ENCODE measurements around the gene ARHGAP26.

Gene ARHGAP26

DNA sequence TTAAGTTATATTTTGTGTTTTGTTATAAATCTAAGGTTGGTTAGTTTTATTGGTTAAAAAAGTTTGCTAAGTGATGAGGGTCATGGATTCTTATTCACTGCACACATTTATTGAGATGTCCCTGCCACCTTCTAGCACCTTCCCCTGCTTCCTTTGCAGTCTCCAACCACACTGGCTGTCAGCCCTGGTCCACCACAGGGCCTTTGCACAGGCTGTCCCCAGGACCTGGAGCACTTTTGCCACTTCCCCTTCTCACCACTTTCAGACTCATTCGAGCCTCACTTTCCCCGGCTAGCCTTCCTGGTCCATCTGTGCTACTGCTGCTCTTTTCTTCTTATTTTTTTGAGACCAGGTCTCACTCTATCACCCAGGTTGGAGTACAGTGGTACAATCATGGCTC, 45.3 kb downstream of the ARHGAP26 start:
- DNase-seq = no peak

DNA sequence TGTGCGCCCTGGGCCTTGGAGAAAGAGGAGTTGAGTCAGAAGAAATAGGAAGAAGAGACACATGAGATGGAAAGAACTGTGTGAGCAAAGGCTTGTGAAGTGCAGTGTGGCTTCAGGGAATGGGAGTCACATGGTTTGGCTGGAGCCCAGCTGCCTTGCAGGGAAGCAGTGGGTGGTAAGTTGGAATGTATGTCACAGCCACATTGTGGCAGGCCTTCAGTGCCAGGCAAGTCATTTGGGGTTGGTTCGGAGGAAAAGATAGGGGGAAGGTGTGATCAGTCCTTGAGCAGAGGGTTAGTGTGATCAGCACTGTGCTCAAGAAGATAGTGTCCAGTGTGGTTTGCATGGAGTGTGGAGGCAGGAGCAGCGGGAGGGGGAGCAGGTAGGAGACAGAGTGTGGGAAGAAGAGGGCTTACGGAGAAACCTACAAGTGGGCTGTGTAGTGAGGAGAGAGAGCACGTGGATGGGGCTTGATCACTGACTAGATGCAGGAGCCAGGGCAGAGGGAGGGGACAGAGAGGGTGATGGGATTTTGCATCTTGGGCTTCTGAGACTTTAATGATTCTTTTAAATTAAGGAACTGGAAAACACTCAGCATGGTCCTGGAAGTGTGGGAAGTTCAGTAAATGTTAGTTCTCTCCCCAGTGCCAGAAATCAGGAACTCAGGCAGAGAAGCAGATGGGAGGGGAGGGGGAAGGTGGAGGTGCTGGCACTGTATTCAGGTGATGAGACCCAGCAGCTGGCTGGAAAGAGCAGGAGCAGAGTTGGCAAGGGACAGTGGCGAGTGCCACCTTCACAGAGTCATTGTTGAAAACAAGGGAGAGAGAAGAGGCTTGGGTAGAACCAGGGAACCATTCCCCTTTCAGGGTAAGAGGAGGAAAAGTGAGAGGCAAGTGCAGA, 46.6 kb downstream of the ARHGAP26 start:
- DNase-seq = no peak

DNA sequence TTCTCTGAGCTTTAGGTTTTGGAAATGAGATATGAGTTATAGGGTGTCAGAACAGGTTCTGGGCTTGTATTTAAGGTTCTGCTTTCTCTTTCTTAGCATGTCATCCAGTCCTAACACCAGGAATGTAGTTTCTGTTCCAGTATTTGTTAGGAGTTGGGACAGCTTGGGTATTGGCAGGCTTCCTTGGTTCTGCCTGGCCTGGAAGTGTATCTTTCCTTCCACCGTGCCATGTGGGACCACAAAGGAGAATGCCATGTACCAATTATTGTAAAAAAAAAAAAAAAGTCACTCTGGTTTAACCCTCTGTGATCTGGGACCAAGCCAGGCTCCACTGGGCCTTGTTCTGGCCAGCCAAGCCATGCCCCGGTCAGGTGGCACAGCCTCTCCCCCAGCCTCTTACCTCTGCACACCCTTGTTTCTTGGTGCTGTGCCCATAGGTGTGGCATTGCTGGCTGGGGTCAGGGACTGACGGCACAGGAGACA, 47.8 kb downstream of the ARHGAP26 start:
- no peak for DNase-seq

DNA sequence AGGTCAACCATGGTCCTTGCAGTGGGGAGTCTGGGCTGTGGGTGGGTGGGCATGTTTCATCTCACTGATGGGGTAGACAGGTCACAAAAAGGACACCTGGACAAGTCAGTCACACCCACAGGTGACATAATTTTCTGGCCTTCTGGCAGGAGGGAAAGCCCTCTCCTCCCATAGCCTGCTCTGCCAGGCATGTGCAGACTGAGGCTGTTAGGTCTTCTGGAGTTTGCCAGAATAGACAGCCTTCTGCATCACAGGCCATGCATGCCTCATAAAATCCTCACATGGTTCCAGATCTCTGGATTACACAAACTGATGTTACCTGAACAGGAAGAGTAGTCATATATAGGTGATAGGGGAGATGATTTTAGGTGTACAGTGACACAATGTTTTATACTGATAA, 49.1 kb downstream of the ARHGAP26 start:
- DNase-seq = no peak

DNA sequence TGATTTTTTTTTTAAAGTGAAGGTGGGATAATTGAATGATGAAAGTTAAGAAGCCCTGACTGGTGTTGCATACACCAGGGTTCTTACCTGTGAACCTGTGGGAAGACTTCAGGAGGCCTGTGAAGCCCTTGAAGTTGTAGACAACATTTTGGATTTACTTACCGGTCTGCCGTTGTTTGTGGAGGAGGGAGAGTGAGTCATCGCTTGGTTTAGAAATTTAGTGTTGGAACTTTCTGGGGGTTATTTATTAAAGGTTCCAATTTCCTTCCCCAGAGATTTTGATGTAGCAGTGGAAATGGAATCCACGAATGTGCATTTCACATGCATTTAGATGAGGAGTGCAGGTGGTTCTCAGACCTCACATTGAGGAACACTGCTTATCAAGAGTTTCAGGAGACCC, 49.6 kb downstream of the ARHGAP26 start:
- DNase-seq = no peak

GRCh38 chr5:142820447-142820846, 50.3 kb downstream of the ARHGAP26 start:
- no peak for DNase-seq

- DNase-seq = no peak
Observed at GRCh38 chr5:142821034-142821732, 51.0 kb downstream of the ARHGAP26 start.

- no peak for DNase-seq
Observed at GRCh38 chr5:142821733-142822487, 51.7 kb downstream of the ARHGAP26 start.

GRCh38 chr5:142823126-142823525, 52.9 kb downstream of the ARHGAP26 start:
- no peak for DNase-seq

- DNase-seq = no peak
Observed at GRCh38 chr5:142823806-142824205, 53.6 kb downstream of the ARHGAP26 start.

- no peak for DNase-seq
Observed at GRCh38 chr5:142824391-142824790, 54.2 kb downstream of the ARHGAP26 start.

GRCh38 chr5:142825378-142826089, 55.4 kb downstream of the ARHGAP26 start:
- no peak for DNase-seq

- no peak for DNase-seq
Observed at GRCh38 chr5:142826093-142826492, 55.9 kb downstream of the ARHGAP26 start.

DNA sequence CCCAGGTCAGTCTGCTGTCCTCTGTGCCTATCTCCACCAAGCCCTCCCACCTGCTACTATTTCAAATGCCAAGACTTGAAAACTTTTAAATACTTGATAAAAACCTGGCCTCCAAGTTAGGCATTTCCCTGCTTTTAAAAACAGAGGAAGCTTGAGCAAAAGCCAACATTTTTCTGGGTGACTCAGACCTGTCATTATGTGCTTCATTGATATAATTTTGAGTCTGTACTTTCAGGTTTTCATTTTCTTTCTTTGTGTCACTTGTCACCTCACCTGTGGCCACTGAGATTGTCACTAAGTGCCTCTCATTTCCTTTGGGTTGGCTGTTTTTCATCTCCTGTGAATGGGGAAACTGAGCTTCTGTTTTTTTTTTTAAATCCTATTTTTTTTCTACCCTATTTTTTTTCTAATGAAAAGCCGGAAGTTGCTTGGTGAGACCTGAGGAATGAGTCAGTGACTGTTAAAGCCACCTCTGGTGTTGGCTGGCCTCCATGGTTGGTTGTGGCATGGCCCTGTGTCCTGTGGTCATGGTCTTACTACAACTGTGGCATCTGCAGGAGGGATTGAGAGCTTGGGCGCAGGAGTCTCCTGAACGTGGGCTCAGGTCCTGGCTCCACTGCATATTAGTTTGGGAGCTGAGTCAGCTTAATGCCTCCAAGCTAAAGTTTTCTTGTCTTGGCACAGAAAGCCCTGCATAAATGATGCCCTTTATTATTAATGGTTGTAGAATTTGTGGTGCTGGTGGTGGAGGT, 56.7 kb downstream of the ARHGAP26 start:
- peak; percentile 59 to 65 for DNase-seq

DNA sequence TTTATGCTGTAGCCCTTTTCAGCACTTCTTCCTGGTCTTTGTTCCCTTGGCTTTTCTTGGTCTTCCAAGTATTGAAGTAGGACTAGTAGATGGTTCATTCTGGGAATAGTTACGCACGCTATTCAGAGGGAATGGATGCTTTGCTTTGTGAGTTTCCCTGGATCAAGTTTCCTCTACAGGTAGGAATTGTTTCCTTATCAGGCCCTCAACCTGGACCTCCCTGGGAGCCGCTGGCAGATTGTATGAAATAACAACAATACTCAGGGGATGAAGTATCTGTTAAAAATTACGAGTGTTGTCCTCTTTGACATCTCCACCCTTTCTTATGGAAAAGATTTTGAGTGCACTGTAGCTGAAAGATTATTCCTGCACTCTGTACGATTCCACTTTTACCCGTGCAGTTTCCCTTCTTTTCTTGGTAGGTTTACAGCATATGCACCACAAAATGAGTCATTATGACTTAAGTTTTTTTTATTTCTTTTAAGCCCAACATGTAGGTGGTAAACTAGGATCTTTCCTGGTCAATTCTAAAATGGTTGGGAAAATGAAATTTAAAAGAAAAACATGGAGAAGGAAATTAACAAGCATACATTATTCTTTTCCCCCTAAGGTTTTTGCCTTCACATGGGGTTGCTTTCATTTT, 57.9 kb downstream of the ARHGAP26 start:
- DNase-seq = no peak

DNA sequence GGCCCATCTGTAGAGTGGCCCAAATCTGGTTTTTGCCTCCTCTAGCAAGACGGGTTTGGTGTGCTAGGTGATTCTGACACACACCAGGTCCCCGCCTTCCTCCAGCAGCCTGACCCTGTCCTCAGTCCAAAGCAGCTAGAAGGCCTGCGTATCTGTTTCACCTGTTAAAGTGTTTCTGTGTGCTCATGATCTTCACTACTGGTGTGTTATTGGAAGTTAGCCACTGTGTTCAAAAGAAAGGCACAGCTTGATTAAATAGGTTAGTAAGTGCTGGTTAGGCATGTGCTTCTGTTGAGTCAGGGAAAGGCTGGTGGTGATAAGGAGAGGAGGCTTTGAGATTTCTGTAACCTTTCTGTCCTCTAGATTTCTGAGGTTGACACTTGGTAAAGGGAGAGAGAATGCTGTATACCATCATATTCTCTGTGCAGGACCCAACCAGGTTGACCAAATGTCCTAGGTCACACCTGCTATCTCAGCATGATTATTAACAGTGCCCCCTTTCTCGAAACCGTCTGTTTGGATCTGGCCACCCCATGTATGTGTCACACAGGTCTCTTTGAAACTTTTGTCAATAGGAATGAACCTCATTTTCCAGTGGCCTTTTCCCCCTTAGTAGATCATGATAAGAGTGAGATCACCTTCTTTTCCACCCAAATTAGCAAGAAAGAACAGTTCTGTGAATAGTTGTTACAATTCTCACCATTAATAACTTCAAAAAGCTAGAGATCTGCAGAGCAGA, 58.8 kb downstream of the ARHGAP26 start:
- DNase-seq = no peak

DNA sequence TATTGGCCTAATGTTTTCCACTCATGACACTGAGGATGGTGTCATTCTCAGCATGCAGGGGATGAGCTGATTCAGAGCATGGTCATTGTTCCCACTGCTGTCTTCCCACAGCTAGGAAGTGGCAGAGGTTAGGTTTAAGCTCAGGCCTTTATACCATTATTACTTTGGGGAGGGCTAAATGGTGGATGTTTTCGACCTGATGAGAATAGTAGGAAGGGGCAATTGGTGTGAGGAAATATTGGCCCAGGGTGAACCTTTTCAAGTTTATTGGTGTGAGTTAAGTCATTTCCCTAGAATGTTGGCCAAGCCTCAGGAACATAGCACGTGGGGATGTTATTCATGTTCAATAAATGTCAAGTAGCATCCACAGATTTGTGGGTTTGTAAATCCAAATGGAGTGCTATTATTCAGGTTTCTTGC, 59.6 kb downstream of the ARHGAP26 start:
- no peak for DNase-seq

GRCh38 chr5:142830241-142831008, 60.2 kb downstream of the ARHGAP26 start:
- DNase-seq = no peak

DNA sequence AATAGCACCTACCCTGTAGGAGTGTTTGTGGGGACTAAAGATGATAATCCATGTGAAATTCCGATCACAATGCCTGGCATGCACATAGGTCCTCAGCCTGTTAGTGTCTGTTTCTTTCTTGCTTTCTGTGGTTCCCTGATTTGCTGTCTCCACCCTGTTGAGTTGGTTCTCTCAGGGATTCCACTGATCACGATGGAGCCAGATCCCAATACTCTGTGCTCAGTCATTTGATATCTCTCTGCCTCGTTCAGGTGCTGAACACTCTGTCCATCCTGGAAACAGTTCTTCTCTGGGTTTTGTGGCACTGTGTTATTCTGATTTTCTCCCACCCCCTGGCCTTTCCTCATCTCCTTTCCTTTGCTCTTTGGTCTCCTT, 60.8 kb downstream of the ARHGAP26 start:
- DNase-seq = no peak

DNA sequence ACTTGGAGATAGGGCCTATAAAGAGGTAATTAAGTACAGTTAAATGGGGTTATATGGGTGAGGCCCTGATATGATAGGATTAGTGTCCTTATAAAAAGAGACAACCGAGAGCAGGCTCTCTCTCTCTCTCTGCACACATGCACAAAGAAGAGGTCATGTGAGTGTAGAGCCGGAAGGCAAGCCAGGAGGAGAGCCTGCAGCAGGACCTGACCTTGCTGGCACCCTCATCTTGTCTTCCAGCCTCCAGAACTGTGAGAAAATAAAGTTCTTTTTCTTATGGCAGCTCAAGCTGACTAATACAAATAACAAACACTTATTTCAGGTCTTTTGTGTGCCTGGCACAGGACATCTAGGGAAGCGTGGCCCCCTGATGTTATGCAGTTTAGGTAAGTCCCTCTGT, 62.1 kb downstream of the ARHGAP26 start:
- DNase-seq = no peak

Measured in activated T-cell treated with anti-CD3 and anti-CD28 coated beads, Interleukin-2, amount 50 U/mL, for 48 hours (primary cell).